Activated naive CD8-positive, alpha-beta T cell treated with anti-CD3 and anti-CD28 coated beads, Interleukin-2, amount 10 ng/mL, durations not matched to agents 7 days and 5 days (primary cell): ENCODE measurements around the gene UNC45A. TPM values are rescaled to one million over a fixed set of nuclear protein-coding genes. Genes with fewer than 3 reads are reported as not detected.
A peak's percentile ranks its signal among the peaks of the same experiment; 100 is the strongest.

Experiments used
- ATAC-seq: fragments of 150-1000 bp; cut with Tn5 transposase; one replicate; pipeline ENCODE4 v1.10.0; 2021; ENCODE audit warnings: low read depth, moderate library complexity
- POLR2A ChIA-PET: fragments of 350-600 bp; sonication (Branson Sonifier 250); formaldehyde crosslinking; loops from one replicate; lab custom pipeline; 2021; ENCODE audit warnings: antibody characterized with exemption; lab: Charles Lee
- DNase-seq: peaks from one replicate; pipeline ENCODE4 v3.0.0; 2021
- H3K27ac Mint-ChIP-seq: one replicate; pipeline ENCODE4 v1.8.0; 2022; ENCODE audit warnings: mild to moderate bottlenecking, mixed read lengths
- H3K27me3 Mint-ChIP-seq: one replicate; pipeline ENCODE4 v1.8.0; 2022; ENCODE audit warnings: mild to moderate bottlenecking, moderate library complexity, mixed read lengths
- H3K36me3 Mint-ChIP-seq: one replicate; pipeline ENCODE4 v1.8.0; 2021; ENCODE audit warnings: mild to moderate bottlenecking, mixed read lengths
- H3K4me1 Mint-ChIP-seq: one replicate; pipeline ENCODE4 v1.8.0; 2021; ENCODE audit warnings: mixed read lengths
- H3K4me3 Mint-ChIP-seq: one replicate; pipeline ENCODE4 v1.8.0; 2022; ENCODE audit warnings: mild to moderate bottlenecking, moderate library complexity, mixed read lengths
- H3K9me3 Mint-ChIP-seq: one replicate; pipeline ENCODE4 v1.8.0; 2021; ENCODE audit warnings: mixed read lengths
- total RNA-seq, 2 experiments: library from RNA; stranded (reverse); gene quantifications; one replicate each; pipeline ENCODE4 v1.2.3, GENCODE V29; 2021

Gene UNC45A, protein sequence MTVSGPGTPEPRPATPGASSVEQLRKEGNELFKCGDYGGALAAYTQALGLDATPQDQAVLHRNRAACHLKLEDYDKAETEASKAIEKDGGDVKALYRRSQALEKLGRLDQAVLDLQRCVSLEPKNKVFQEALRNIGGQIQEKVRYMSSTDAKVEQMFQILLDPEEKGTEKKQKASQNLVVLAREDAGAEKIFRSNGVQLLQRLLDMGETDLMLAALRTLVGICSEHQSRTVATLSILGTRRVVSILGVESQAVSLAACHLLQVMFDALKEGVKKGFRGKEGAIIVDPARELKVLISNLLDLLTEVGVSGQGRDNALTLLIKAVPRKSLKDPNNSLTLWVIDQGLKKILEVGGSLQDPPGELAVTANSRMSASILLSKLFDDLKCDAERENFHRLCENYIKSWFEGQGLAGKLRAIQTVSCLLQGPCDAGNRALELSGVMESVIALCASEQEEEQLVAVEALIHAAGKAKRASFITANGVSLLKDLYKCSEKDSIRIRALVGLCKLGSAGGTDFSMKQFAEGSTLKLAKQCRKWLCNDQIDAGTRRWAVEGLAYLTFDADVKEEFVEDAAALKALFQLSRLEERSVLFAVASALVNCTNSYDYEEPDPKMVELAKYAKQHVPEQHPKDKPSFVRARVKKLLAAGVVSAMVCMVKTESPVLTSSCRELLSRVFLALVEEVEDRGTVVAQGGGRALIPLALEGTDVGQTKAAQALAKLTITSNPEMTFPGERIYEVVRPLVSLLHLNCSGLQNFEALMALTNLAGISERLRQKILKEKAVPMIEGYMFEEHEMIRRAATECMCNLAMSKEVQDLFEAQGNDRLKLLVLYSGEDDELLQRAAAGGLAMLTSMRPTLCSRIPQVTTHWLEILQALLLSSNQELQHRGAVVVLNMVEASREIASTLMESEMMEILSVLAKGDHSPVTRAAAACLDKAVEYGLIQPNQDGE
- total RNA-seq, result 10 to 100 TPM; 77.9 to 78.6 TPM

DNA sequence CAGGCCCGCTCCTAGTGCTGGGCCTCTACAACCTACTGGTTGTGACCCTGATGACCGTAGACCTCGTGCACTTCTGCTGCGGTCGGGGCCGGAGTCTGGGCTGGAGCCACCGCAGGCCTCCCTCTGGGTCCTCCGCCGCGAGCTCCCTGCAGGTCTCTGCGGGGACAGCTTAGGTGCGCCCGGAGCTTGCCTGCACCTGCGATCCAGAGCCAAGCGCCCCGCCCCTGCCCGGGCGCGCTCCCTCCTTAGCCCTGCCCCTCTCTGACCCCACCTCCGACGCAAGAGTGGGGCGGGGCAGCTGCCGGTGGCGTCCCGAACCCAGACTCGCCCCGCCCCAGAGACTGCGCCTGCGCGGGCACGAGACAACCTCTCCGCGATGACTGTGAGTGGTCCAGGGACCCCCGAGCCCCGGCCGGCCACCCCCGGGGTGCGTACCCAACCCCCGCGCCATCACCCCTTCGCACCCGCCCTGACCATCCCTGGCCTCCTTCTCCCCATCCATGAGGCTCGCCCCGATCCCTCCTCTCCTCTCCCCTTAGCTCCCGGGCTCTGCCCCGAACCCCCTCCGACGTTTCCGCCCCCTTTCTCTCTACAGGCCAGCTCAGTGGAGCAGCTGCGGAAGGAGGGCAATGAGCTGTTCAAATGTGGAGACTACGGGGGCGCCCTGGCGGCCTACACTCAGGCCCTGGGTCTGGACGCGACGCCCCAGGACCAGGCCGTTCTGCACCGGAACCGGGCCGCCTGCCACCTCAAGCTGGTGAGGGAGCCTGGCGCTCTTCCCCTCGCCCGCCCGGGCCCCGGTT, at the start of gene UNC45A:
Gene UNC45A, plus strand, starts transcription at position 337 of the 803 bp plus-strand sequence. Its CDS starts 40 bp downstream, at position 377.
- H3K27ac Mint-ChIP-seq, result peak within 1 kb of the TSS; percentile 95
- H3K27me3 Mint-ChIP-seq, result no peaks in the 10 kb centered on the region
- peak within 1 kb of the TSS; percentile 89 for H3K4me3 Mint-ChIP-seq
- no peaks in the 10 kb centered on the region for H3K9me3 Mint-ChIP-seq
- ATAC-seq (peak; percentile 66), DNase-seq (peak; percentile 99)
- peaks cover 8% of the 10 kb centered on the region for H3K36me3 Mint-ChIP-seq
- peaks cover 38% of the 10 kb centered on the region for H3K4me1 Mint-ChIP-seq
- POLR2A ChIA-PET, result interaction anchor here (0.7 to 8.0 kb wide), 14 partner anchors 9 to 743 kb away, joined by 3 to 141 read pairs (median 4); partner anchors contain the start of genes BLM, MAN2A2, PRC1 and RCCD1

DNA sequence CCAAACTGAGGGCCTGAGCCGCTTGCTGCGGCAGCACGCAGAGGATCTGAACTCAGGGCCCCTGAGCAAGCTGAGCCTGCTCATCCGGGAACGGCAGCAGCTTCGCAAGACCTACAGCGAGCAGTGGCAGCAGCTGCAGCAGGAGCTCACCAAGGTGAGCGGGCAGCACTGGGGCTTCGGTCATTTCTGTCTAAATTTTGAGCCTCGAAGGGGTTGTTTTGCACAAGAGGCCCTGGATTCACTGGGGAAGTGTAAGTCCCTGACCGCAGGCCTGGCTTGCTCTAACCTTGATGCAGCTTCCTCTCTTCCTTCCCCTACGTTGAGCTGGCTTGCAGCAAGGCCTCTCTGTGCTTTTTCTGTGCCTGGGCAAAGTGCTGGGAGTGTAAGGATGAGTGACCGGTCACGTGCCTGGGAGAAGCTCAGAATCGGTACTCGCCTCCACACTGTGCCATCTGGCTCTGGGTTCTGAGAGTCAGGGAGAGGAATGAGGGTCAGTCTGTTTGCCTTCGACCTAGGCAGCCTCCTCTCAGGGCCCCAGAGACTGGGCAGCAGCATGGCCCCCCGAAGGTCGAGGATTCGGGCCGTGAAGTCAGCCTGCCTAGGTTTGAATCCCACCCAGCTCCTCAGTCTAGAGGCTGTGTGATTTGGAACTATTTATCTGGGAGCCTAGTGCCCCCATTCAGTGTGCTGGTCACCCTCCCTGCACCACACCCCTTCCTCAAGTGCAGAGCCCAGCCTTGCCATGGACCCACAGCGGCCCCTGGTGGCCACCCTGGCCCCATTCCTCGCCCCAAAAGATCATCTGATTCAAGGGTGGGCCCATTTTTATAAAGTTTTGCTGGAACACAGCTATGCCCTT, 49.4 kb upstream of the UNC45A start:
- peak overlapping the region; percentile 81 for H3K27ac Mint-ChIP-seq
- DNase-seq (peak; percentile 88), ATAC-seq (peak; percentile 64)
- peak overlapping the region; percentile 60 for H3K4me3 Mint-ChIP-seq
- no peaks in the 10 kb centered on the region for H3K27me3 Mint-ChIP-seq
- POLR2A ChIA-PET, result interaction anchor here (0.6 to 2.4 kb wide), 15 partner anchors 14 to 592 kb away, joined by 3 to 11 read pairs (median 4); partner anchors contain the start of genes BLM and MAN2A2
- H3K9me3 Mint-ChIP-seq, result no peaks in the 10 kb centered on the region
- H3K36me3 Mint-ChIP-seq, result peaks cover 7% of the 10 kb centered on the region
- peaks cover 18% of the 10 kb centered on the region for H3K4me1 Mint-ChIP-seq

DNA sequence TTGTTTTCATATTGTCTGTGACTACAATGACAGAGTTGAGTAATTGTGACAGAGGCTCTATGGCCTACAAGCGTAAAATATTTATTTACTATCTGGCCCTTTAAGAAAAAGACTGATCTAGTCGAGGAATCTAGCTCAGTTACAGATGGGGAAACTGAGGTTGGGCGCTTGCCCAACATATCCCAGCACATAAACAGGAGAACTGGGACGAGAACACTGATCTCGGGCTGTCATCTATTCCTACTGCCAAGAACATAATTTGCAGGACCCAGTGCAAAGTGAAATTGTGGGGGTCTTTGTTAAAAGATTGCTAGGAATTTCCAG, 48.8 kb upstream of the UNC45A start:
- POLR2A ChIA-PET, result interaction anchor here (0.6 to 2.4 kb wide), 10 partner anchors 17 to 593 kb away, joined by 3 to 11 read pairs (median 4); partner anchors contain the start of genes BLM and MAN2A2
- H3K4me3 Mint-ChIP-seq, result peak overlapping the region; percentile 60
- H3K27me3 Mint-ChIP-seq, result no peaks in the 10 kb centered on the region
- ATAC-seq, result no peak
- peaks cover 18% of the 10 kb centered on the region for H3K4me1 Mint-ChIP-seq
- H3K9me3 Mint-ChIP-seq, result no peaks in the 10 kb centered on the region
- H3K36me3 Mint-ChIP-seq, result peaks cover 7% of the 10 kb centered on the region
- no peak for DNase-seq
- H3K27ac Mint-ChIP-seq, result peak overlapping the region; percentile 81

DNA sequence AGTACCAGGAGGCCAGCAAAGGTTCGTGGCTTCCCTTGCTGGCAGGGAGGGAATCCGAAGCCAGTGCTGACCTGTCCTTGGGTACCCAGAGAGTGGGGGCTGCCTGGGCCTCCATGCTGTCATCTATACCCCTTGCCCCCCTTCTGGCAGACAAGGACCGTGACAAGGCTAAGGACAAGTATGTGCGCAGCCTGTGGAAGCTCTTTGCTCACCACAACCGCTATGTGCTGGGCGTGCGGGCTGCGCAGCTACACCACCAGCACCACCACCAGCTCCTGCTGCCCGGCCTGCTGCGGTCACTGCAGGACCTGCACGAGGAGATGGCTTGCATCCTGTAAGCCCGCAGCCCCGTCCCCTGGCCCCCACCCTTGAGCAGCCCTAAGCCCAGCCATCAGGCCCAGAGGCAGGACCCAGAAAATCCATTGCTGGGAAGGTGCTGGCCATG, 48.0 kb upstream of the UNC45A start:
- DNase-seq, result no peak
- H3K27me3 Mint-ChIP-seq, result no peaks in the 10 kb centered on the region
- H3K4me3 Mint-ChIP-seq, result no peak overlapping the region
- peaks cover 18% of the 10 kb centered on the region for H3K4me1 Mint-ChIP-seq
- H3K27ac Mint-ChIP-seq, result no peak overlapping the region
- POLR2A ChIA-PET, result no interaction called here
- peaks cover 5% of the 10 kb centered on the region for H3K36me3 Mint-ChIP-seq
- no peaks in the 10 kb centered on the region for H3K9me3 Mint-ChIP-seq
- ATAC-seq, result no peak

DNA sequence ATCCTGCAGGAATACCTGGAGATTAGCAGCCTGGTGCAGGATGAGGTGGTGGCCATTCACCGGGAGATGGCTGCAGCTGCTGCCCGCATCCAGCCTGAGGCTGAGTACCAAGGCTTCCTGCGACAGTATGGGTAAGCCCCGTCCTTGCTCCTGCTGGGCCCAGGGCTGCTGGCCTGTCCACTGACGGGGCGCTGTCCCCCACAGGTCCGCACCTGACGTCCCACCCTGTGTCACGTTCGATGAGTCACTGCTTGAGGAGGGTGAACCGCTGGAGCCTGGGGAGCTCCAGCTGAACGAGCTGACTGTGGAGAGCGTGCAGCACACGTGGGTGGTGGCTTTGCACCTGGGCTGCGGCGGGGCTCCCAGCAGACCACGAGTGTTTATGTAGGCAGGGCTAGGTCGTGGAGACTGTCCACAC, 45.8 kb upstream of the UNC45A start:
- no peak overlapping the region for H3K27ac Mint-ChIP-seq
- peak; percentile 28 for ATAC-seq
- no peak overlapping the region for H3K4me3 Mint-ChIP-seq
- POLR2A ChIA-PET, result interaction anchor here (1.1 kb wide), 1 partner anchor 43 kb away, joined by 3 read pairs; the partner anchor contains the start of gene HDDC3
- no peak for DNase-seq
- no peaks in the 10 kb centered on the region for H3K27me3 Mint-ChIP-seq
- peaks cover 18% of the 10 kb centered on the region for H3K4me1 Mint-ChIP-seq
- H3K36me3 Mint-ChIP-seq, result peaks cover 3% of the 10 kb centered on the region
- H3K9me3 Mint-ChIP-seq, result no peaks in the 10 kb centered on the region

DNA sequence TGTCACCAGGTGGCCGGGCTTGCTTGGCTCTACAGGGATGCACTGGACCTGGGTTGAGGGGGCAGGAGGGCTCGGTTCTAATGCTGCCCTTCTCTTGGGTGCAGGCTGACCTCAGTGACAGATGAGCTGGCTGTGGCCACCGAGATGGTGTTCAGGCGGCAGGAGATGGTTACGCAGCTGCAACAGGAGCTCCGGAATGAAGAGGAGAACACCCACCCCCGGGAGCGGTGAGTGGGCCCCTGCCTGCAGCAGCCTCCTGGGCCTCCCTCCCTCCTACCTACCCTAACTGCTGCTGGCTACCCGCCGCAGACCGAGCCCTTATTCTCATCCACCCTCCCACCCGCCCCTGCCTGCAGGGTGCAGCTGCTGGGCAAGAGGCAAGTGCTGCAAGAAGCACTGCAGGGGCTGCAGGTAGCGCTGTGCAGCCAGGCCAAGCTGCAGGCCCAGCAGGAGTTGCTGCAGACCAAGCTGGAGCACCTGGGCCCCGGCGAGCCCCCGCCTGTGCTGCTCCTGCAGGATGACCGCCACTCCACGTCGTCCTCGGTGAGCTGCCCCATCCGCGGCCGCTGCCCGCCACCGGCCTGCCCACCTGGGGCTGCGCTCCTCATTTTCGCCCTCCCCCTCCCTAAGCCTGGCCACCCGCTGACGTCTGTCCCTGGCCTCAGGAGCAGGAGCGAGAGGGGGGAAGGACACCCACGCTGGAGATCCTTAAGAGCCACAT, 45.2 kb upstream of the UNC45A start:
- Mint-ChIP-seq H3K9me3 (no peaks in the 10 kb centered on the region), H3K27ac (no peak overlapping the region), H3K4me1 (peaks cover 17% of the 10 kb centered on the region), H3K4me3 (no peak overlapping the region), H3K36me3 (peaks cover 3% of the 10 kb centered on the region), H3K27me3 (no peaks in the 10 kb centered on the region)
- DNase-seq (no peak), ATAC-seq (no peak)
- POLR2A ChIA-PET, result interaction anchor here (1.0 to 1.5 kb wide), 3 partner anchors 13 to 173 kb away, joined by 3 read pairs; partner anchors contain the start of genes BLM, HDDC3 and MAN2A2

DNA sequence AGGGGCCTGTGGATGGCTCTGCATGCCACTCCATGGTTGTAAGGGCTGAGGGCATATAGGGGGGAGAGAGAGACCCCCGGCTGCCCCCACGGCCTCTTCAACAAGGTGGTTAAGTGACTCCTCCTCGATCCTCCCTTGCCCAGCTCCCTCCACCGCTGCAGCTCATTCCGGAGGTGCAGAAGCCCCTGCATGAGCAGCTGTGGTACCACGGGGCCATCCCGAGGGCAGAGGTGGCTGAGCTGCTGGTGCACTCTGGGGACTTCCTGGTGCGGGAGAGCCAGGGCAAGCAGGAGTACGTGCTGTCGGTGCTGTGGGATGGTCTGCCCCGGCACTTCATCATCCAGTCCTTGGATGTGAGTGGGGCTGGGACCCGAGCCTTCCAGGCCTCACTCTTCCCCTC, 44.2 kb upstream of the UNC45A start:
- Mint-ChIP-seq H3K27ac (no peak overlapping the region), H3K4me3 (no peak overlapping the region), H3K27me3 (no peaks in the 10 kb centered on the region), H3K36me3 (peaks cover 3% of the 10 kb centered on the region), H3K4me1 (peaks cover 12% of the 10 kb centered on the region), H3K9me3 (no peaks in the 10 kb centered on the region)
- DNase-seq, result no peak
- ATAC-seq, result no peak
- POLR2A ChIA-PET, result interaction anchor here (1.5 kb wide), 1 partner anchor 12 kb away, joined by 3 read pairs; the partner anchor contains the start of gene MAN2A2

DNA sequence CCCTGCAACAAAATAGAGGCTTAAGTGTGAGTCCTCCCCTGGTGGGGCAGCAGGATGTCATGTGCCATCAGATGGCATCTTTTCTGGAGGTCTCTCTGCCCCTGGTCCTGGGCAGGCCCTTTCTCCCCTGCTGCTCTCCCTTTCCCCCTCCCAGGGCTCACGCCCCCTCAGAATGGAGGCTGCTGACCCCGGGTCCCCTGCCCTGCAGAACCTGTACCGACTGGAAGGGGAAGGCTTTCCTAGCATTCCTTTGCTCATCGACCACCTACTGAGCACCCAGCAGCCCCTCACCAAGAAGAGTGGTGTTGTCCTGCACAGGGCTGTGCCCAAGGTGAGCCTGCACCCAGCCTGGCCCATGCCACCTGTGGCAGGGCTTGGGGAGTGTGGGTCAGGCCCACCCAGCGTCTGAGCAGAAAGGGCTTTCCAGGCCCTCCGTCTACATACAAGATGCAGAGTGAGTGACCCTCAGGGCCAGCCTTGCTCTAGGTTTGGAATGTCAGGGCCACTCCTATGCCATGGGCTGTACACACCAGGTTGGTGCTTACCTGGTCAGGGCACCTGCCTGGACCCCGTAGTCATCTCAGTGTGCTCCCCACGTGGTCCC, 43.6 kb upstream of the UNC45A start:
- peaks cover 6% of the 10 kb centered on the region for H3K4me1 Mint-ChIP-seq
- no peak for ATAC-seq
- DNase-seq, result no peak
- H3K27ac Mint-ChIP-seq, result no peak overlapping the region
- H3K4me3 Mint-ChIP-seq, result no peak overlapping the region
- peaks cover 3% of the 10 kb centered on the region for H3K36me3 Mint-ChIP-seq
- no peaks in the 10 kb centered on the region for H3K27me3 Mint-ChIP-seq
- POLR2A ChIA-PET, result interaction anchor here (1.5 kb wide), 1 partner anchor 12 kb away, joined by 3 read pairs; the partner anchor contains the start of gene MAN2A2
- no peaks in the 10 kb centered on the region for H3K9me3 Mint-ChIP-seq

DNA sequence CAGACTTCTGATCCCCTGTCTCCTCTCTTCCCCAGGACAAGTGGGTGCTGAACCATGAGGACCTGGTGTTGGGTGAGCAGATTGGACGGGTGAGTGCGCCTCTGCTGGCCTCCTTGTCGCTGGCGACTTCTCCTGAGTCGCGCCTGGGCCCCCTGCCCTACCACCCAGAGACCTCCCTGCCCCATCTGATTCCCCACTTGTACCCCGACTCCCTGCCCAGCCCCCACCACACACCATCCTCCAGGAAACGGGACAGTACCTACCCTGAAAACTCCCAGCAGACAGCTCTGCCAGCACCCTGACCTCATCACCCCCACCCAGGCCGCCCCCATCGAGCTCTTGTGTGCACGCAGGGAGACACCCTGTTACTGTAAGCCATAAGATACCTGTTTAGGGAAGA, 43.1 kb upstream of the UNC45A start:
- H3K9me3 Mint-ChIP-seq, result no peaks in the 10 kb centered on the region
- H3K4me3 Mint-ChIP-seq, result no peak overlapping the region
- DNase-seq, result no peak
- POLR2A ChIA-PET, result no interaction called here
- H3K36me3 Mint-ChIP-seq, result peaks cover 5% of the 10 kb centered on the region
- H3K4me1 Mint-ChIP-seq, result peaks cover 3% of the 10 kb centered on the region
- no peaks in the 10 kb centered on the region for H3K27me3 Mint-ChIP-seq
- H3K27ac Mint-ChIP-seq, result no peak overlapping the region
- no peak for ATAC-seq

DNA sequence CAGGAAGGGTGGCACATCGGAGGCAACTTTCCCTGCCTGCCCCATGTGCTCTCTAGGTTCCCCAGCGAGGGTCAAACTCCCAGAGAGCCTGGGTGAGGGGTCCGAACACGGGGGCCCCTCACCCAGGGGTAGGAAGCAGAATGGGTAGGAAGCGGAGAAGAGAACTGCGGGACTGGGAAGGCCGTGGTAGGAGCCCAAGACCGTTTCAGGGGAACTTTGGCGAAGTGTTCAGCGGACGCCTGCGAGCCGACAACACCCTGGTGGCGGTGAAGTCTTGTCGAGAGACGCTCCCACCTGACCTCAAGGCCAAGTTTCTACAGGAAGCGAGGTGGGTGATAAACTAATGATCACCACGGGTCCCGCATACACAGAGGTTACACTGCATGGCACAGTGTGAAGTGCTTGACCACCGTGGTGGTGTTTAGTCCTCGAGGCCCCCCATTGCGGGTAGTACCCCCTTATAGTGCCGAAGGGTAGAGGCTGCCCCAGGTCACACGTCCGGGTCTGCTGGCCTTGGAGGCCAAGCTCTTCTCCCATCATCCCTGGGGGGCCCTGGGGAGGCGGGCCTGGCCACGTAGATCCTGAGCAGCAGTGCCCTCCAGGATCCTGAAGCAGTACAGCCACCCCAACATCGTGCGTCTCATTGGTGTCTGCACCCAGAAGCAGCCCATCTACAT, 42.4 kb upstream of the UNC45A start:
- H3K9me3 Mint-ChIP-seq, result no peaks in the 10 kb centered on the region
- no peaks in the 10 kb centered on the region for H3K27me3 Mint-ChIP-seq
- H3K36me3 Mint-ChIP-seq, result peaks cover 3% of the 10 kb centered on the region
- DNase-seq (no peak), ATAC-seq (no peak)
- H3K4me1 Mint-ChIP-seq, result peaks cover 2% of the 10 kb centered on the region
- POLR2A ChIA-PET, result no interaction called here
- no peak overlapping the region for H3K4me3 Mint-ChIP-seq
- H3K27ac Mint-ChIP-seq, result no peak overlapping the region
